ENCODE results near the gene CCDC134.

DNA sequence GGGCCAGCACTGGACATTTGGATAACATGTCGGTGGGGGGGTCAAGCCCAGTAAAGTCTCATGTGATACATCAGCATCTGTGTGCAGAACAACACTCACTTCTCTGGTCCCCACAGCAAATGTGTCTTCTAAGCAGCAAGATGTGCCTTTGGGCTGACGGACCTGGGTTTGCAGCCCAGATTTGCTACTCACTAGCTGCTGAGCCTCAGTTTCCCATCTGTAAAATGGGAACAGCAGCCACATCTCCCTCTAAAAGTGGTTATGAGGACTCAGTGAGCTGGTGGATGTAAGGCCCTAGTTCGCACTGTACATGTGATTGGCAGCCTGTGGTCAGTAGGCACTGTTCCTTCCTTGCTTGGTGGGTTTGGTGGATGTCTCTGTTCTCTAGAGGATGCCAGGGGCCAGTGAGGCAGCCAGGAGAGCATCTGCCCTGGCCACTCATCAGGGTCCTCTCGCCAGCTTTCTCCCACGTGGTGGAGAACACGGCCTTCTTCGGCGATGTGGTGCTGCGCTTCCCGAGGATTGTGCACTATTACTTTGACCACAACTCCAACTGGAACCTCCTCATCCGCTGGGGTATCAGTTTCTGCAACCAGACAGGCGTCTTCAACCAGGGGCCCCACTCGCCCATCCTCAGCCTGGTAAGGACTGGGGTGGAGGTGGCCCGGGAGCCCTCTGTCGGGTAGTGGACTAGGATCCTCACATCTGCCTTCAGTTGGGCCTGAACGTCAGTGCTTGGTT, 12.5 kb downstream of the CCDC134 start:
- TF ChIP-seq, protein P1, sequence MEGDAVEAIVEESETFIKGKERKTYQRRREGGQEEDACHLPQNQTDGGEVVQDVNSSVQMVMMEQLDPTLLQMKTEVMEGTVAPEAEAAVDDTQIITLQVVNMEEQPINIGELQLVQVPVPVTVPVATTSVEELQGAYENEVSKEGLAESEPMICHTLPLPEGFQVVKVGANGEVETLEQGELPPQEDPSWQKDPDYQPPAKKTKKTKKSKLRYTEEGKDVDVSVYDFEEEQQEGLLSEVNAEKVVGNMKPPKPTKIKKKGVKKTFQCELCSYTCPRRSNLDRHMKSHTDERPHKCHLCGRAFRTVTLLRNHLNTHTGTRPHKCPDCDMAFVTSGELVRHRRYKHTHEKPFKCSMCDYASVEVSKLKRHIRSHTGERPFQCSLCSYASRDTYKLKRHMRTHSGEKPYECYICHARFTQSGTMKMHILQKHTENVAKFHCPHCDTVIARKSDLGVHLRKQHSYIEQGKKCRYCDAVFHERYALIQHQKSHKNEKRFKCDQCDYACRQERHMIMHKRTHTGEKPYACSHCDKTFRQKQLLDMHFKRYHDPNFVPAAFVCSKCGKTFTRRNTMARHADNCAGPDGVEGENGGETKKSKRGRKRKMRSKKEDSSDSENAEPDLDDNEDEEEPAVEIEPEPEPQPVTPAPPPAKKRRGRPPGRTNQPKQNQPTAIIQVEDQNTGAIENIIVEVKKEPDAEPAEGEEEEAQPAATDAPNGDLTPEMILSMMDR (optimal IDR thresholded peaks at IDR 0.05 in 1 of 3, IDR thresholded peaks at IDR 0.05 in 1 of 3, conservative IDR thresholded peaks at IDR 0.05 in 1 of 3; ENCODE audit: extremely low read depth in 1 of 3, insufficient read depth in 2 of 3, low read length in 3 of 3) = no peak
- no peak for TF ChIP-seq EZH2 (IDR thresholded peaks at IDR 0.05; ENCODE audit: low read length)

All from keratinocyte (primary cell).